Astrocyte of the spinal cord (primary cell): ENCODE measurements around the gene R3HDM1.
A peak's percentile ranks its signal among the peaks of the same experiment; 100 is the strongest.

Experiments
- DNase-seq: peaks from one replicate; pipeline ENCODE4 v3.0.0; 2011; ENCODE audit warnings: low read depth, low spot score
- H3K4me3 ChIP-seq: 2 replicates; pipeline ENCODE4 v1.5.1; 2011; ENCODE audit warnings: low read depth, mild to moderate bottlenecking, low read length, moderate library complexity
- in situ Hi-C: cut with HindIII; loops from 2 replicates; pipeline ENCODE4 v1.10.0; 2017; ENCODE audit warnings: low sequenced_read_pairs
- TF ChIP-seq, protein P1 (sequence below): IDR thresholded peaks from 2 replicates; pipeline ENCODE4 v1.5.1; 2012; ENCODE audit warnings: low read depth, mild to moderate bottlenecking, low read length, inconsistent platforms

R3HDM1 gene

DNA sequence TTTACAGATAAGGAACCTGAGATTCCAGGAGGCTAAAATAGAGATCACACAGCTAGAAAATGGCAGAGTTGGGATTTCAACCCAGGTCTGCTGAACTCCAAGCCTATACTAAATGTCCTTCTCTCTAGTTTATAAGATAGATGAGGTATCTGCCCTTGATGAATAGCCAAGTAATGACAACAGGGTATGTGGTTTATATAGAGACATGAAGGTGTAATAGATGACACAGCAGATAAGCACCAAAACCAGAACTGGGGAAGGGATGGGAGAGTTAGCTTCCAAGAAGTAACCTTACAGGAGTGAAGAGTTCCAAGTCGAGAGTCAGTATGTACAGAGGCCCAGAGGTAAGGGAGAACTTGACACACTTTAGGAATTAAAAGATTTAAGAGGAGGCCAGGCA is 105.7 kb downstream of the R3HDM1 start:
- in situ Hi-C loops, result no loop called here
- H3K4me3 ChIP-seq, result no peak overlapping the region
- TF ChIP-seq, protein P1, sequence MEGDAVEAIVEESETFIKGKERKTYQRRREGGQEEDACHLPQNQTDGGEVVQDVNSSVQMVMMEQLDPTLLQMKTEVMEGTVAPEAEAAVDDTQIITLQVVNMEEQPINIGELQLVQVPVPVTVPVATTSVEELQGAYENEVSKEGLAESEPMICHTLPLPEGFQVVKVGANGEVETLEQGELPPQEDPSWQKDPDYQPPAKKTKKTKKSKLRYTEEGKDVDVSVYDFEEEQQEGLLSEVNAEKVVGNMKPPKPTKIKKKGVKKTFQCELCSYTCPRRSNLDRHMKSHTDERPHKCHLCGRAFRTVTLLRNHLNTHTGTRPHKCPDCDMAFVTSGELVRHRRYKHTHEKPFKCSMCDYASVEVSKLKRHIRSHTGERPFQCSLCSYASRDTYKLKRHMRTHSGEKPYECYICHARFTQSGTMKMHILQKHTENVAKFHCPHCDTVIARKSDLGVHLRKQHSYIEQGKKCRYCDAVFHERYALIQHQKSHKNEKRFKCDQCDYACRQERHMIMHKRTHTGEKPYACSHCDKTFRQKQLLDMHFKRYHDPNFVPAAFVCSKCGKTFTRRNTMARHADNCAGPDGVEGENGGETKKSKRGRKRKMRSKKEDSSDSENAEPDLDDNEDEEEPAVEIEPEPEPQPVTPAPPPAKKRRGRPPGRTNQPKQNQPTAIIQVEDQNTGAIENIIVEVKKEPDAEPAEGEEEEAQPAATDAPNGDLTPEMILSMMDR, result no peak
- DNase-seq, result no peak

DNA sequence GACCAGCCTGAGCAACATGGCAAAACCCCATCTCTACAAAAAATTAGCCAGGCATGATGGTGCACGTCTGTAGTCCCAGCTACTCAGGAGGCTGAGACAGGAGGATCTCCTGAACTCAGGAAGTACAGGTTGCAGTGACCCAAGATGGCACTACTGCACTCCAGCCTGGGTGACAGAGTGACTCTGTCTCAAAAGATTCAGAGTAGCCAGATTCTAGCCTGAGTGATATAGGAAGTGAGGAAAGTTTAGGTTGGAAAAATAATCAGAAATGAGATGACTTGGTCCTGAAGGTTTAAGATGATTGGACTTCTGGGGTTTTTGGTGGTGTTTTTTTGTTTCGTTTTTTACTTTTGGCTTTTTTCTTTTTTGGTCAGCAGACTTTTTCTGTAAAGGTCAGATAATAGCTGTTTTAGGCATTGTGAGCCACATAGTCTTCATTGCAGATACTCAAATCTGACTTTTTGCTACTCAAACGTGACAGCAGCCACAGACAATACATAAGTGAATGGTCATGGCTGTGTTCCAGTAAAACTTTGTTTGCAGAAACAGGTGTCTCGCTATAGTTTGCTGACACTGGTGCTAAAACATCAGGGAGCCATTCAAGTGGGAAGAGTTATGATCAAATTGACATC is 106.3 kb downstream of the R3HDM1 start:
- no peak overlapping the region for H3K4me3 ChIP-seq
- in situ Hi-C loops, result no loop called here
- DNase-seq, result no peak
- TF ChIP-seq, protein P1, result no peak

DNA sequence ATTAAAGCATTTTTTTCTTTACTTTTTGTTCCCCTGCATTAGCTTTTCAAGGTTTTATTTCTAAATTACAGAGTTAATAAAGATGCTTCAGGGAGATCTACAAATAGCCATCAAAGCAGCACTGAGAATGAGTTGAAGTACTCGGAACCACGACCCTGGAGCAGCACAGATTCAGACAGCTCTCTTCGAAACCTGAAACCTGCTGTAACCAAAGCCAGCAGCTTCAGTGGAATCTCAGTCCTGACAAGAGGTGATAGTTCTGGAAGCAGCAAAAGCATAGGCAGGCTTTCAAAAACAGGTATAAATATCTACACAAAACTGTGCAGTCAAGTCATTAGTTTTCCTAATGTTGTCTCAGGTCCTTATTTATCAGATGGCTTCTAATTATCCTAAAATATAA is 107.5 kb downstream of the R3HDM1 start:
- no peak overlapping the region for H3K4me3 ChIP-seq
- DNase-seq, result no peak
- TF ChIP-seq, protein P1, result no peak
- in situ Hi-C loops, result no loop called here

DNA sequence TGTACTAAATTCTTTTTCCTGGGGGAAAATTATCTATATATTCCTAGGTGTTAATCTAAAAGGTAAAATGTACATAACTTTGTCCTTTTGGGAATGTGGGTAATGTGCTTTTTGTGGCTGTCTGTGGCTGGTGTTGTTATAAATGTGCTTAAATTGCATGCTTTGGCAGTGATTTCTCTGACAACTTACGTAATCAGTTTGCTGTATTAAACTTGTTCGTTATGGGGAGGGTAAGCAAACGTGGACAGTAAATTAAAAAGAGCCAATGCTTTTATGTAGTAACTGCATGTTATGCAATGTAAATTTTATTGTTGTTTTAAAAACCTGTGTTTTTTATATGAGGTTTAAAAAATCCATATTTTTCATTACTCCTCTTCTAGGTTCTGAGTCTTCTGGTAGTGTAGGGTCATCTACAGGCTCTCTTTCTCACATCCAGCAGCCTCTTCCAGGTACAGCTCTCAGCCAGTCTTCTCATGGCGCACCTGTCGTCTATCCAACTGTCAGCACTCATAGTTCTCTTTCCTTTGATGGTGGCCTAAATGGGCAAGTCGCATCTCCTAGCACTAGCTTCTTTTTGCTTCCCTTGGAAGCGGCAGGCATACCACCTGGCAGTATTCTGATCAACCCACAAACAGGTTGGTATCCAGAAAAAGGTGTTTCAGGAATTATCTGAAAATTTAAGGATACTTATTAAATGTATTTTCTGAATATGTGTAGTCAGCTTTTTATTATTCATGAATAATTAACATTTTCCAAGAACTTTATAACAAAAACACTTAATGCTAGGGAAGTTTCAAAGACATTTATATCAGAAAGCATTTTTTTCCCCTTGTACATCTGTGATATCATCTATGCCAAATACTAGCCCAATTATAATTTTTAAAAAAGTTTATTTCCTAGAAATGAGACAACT is 110.1 kb downstream of the R3HDM1 start:
- no peak for DNase-seq
- H3K4me3 ChIP-seq, result no peak overlapping the region
- in situ Hi-C loops, result no loop called here
- TF ChIP-seq, protein P1, result no peak

DNA sequence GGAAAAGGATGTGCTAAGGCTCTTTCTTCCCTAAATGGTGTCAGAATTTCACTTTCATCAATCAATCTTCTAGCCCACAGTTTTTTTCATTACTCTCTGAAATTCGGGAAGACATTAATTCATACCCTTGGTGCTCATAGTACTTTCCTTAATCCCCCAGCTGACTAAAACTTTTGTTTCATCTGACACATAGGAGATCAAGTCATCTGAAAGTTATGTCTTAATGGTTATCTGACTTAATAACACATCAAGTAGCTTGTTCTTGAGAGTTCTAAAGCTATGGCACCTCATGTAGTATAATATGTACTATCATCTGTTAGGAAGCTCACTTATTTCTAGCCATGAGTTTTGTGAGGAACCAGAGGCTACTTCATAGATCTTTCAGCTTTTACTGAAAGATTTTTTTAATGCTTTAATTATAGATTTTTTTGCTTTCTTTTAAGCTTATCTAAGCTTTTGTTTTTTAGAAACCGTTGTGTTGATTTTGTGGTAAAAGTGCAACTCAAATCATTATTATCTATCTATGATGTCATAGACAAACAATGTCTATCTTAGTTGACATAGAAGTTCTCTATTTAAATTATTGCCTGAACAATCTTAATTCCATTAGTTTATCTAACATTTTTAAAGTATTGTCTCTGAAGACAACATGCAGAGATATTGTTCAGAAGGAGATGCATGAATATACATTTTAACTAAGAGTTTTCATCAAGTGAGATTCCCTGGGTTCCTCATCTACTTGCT is 116.7 kb downstream of the R3HDM1 start:
- no peak for DNase-seq
- TF ChIP-seq, protein P1, result no peak
- in situ Hi-C loops, result no loop called here
- no peak overlapping the region for H3K4me3 ChIP-seq

DNA sequence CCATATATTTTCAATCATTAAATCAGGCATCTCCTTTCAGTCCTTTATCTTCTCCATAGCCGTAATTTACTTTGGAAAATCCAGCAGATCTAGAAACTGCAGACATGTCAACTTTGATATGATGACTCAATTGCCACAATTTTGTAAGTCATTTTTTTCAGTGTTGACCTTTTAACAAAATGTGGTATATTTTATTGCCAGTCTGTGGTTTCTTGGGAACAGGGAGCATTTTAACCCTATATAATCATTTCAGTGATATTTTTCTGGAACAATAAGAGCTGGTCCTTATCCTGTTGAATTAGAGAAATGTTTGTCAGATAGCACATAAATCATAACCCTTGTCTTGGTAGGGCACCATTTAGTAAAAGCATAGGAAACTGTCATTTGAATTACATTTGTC is 119.4 kb downstream of the R3HDM1 start:
- peak; percentile 10 for DNase-seq
- H3K4me3 ChIP-seq, result no peak overlapping the region
- TF ChIP-seq, protein P1, result no peak
- in situ Hi-C loops, result no loop called here
